SK-N-SH (cell line): Measurements from ENCODE around the gene CMTM2.

Source experiments
- FOXJ3 ChIP-seq: sonication (generic); formaldehyde crosslinking; IDR thresholded peaks from 2 replicates; pipeline ENCODE4 v1.5.1; 2020; ENCODE audit warnings: mild to moderate bottlenecking, missing genetic modification reagents
- FOXM1 ChIP-seq: IDR thresholded peaks from 2 replicates; pipeline ENCODE4 v1.4.0; 2012; ENCODE audit warnings: low read depth, mild to moderate bottlenecking
- TAF1 ChIP-seq: IDR thresholded peaks from 2 replicates; pipeline ENCODE4 v1.6.1; 2012; ENCODE audit warnings: low read depth, mild to moderate bottlenecking, low read length, moderate library complexity, borderline replicate concordance
- TF ChIP-seq, protein P1 (sequence below): IDR thresholded peaks from 2 replicates; pipeline ENCODE4 v1.6.1; 2012; ENCODE audit warnings: mild to moderate bottlenecking, low read depth, low read length, moderate library complexity
- TF ChIP-seq, protein P2 (sequence below): fragments of 200-600 bp; sonication (generic); IDR thresholded peaks from 2 replicates; pipeline ENCODE4 v1.6.1; 2017; ENCODE audit warnings: antibody characterized with exemption, mild to moderate bottlenecking, moderate library complexity

DNA sequence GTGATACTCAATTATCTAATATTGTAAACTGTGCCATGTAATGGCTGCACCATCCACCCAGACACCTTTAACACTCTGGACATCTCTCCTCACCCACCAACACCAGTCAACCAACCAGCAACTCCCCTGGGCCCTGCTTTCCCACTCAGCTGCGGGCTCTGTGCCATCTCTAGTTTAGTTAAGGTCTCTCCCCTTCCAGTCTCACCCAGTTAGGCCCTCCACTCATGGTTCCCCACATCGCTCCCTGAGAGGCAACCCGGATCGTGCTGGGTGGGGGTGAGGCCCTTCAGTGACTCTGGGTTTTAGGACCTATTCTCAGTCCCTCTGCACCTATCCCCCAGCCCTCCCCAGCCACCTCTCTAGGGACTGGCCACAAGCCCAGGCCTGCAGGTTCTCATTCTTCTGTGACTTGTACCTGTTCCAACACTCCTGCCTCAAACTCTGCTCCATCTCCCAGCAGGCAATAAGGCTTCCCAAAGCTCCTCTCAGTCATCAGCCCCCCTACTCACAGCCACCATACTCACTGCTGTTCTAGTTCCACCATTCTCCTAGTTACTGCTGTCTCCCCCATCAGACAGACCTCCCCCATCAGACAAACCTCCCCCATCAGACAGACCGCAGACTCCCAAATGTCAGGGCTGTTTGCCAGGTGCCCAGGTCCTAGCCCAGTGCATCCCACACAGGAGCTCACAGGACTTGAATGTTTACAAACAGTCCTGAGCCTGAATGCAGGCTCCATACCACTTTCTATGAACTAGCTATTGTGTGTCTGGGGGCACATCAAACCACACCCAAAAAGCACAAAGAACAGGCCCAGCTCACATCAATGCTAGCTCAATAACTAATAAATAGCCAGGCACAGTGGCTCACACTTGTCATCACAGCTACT, 31.9 kb upstream of the CMTM2 start:
- TF ChIP-seq, protein P1, sequence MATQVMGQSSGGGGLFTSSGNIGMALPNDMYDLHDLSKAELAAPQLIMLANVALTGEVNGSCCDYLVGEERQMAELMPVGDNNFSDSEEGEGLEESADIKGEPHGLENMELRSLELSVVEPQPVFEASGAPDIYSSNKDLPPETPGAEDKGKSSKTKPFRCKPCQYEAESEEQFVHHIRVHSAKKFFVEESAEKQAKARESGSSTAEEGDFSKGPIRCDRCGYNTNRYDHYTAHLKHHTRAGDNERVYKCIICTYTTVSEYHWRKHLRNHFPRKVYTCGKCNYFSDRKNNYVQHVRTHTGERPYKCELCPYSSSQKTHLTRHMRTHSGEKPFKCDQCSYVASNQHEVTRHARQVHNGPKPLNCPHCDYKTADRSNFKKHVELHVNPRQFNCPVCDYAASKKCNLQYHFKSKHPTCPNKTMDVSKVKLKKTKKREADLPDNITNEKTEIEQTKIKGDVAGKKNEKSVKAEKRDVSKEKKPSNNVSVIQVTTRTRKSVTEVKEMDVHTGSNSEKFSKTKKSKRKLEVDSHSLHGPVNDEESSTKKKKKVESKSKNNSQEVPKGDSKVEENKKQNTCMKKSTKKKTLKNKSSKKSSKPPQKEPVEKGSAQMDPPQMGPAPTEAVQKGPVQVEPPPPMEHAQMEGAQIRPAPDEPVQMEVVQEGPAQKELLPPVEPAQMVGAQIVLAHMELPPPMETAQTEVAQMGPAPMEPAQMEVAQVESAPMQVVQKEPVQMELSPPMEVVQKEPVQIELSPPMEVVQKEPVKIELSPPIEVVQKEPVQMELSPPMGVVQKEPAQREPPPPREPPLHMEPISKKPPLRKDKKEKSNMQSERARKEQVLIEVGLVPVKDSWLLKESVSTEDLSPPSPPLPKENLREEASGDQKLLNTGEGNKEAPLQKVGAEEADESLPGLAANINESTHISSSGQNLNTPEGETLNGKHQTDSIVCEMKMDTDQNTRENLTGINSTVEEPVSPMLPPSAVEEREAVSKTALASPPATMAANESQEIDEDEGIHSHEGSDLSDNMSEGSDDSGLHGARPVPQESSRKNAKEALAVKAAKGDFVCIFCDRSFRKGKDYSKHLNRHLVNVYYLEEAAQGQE: no peak
- TF ChIP-seq FOXM1 (no peak), TAF1 (no peak), FOXJ3 (CRISPR knock-in tag) (no peak)
- TF ChIP-seq, protein P2, sequence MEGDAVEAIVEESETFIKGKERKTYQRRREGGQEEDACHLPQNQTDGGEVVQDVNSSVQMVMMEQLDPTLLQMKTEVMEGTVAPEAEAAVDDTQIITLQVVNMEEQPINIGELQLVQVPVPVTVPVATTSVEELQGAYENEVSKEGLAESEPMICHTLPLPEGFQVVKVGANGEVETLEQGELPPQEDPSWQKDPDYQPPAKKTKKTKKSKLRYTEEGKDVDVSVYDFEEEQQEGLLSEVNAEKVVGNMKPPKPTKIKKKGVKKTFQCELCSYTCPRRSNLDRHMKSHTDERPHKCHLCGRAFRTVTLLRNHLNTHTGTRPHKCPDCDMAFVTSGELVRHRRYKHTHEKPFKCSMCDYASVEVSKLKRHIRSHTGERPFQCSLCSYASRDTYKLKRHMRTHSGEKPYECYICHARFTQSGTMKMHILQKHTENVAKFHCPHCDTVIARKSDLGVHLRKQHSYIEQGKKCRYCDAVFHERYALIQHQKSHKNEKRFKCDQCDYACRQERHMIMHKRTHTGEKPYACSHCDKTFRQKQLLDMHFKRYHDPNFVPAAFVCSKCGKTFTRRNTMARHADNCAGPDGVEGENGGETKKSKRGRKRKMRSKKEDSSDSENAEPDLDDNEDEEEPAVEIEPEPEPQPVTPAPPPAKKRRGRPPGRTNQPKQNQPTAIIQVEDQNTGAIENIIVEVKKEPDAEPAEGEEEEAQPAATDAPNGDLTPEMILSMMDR: no peak
